Endothelial cell (in vitro differentiated cells): ENCODE data around the gene HCN4. TPM values are rescaled to one million over a fixed set of nuclear protein-coding genes. Genes with fewer than 3 reads are reported as not detected.
A peak's percentile ranks its signal among the peaks of the same experiment; 100 is the strongest.

Source experiments
- DNase-seq: peaks from one replicate; pipeline ENCODE4 v3.0.0; 2021; ENCODE audit warnings: low spot score
- H3K27ac Mint-ChIP-seq: one replicate; pipeline ENCODE4 v1.8.0; 2021; ENCODE audit warnings: mixed read lengths, inconsistent platforms; ENCODE audit not compliant: unreplicated experiment
- H3K27me3 Mint-ChIP-seq: one replicate; pipeline ENCODE4 v1.8.0; 2021; ENCODE audit warnings: mild to moderate bottlenecking, moderate library complexity, mixed read lengths, inconsistent platforms; ENCODE audit not compliant: unreplicated experiment
- H3K36me3 Mint-ChIP-seq: one replicate; pipeline ENCODE4 v1.8.0; 2021; ENCODE audit warnings: mild to moderate bottlenecking, low read depth, mixed read lengths, inconsistent platforms; ENCODE audit not compliant: unreplicated experiment
- H3K4me1 Mint-ChIP-seq: one replicate; pipeline ENCODE4 v1.8.0; 2021; ENCODE audit warnings: mild to moderate bottlenecking, mixed read lengths, inconsistent platforms; ENCODE audit not compliant: unreplicated experiment
- H3K4me3 Mint-ChIP-seq: one replicate; pipeline ENCODE4 v1.8.0; 2021; ENCODE audit warnings: mild to moderate bottlenecking, mixed read lengths, inconsistent platforms; ENCODE audit not compliant: unreplicated experiment
- H3K9me3 Mint-ChIP-seq: one replicate; pipeline ENCODE4 v1.8.0; 2021; ENCODE audit warnings: mixed read lengths, inconsistent platforms; ENCODE audit not compliant: unreplicated experiment
- CTCF ChIP-seq: fragments of 200-600 bp; sonication (generic); IDR thresholded peaks from one replicate; pipeline ENCODE4 v1.5.0; 2021; ENCODE audit warnings: antibody characterized with exemption; ENCODE audit not compliant: unreplicated experiment
- total RNA-seq: library from RNA; stranded (reverse); fragmentation: NEBNext Ultra II Directional; extraction: Animal tissue kit (Norgen Biotek cat#: 25700); gene quantifications from one replicate; pipeline ENCODE4 v1.2.1, GENCODE V29; 2021; ENCODE audit not compliant: unreplicated experiment

The HCN4 gene
- total RNA-seq, 1 donor from 2014 or later, result 0.54 TPM

DNA sequence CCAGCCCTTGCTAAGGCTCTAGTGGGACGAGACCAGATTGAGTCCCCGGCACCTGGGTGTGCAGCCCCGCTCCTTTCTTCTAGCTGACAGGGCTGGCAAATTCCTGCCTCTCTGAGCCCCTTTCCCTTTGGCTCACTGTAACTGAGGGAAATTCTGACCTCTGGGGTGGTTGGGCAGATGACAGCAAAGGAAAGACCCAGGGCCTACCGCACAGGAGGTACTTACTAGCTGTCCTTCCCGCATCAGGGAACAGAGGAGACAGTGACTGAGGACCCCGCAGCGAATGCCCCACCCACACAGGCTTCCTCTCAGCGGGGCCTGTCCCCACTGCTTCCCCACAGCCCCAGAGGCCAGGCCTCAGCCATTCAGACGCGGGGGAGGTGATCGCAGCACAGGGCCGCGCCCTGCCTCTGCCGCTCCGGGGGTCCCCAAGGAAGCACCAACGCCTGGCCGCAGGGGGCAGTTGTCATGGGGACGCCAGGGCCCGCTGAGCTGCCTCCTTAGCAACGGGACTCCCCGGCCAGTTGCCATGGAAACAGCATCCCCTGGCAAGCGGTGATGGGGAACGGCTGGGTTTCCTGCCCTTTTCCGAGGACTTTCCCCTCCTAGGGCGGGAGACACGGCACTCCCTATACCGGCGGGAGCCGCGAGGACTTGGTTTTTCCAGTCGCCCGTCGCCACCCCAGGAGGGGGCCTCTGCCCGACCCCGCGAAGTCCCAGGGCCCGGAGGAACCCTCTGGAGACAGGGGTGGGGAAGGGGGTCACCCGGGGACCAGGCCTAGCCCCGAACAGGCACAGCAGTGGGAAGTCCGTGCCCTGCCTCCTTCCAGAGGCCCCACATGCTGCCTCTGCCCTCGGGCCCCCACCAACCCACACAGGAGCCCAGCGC lies 50.1 kb downstream of the HCN4 start:
- peaks cover 4% of the 10 kb centered on the region for H3K4me1 Mint-ChIP-seq
- H3K9me3 Mint-ChIP-seq, result no peaks in the 10 kb centered on the region
- no peak overlapping the region for H3K27ac Mint-ChIP-seq
- TF ChIP-seq CTCF, result no peak
- H3K27me3 Mint-ChIP-seq, result peaks cover 5% of the 10 kb centered on the region
- H3K36me3 Mint-ChIP-seq, result peaks cover 11% of the 10 kb centered on the region
- no peak overlapping the region for H3K4me3 Mint-ChIP-seq
- peak; percentile 54 for DNase-seq

DNA sequence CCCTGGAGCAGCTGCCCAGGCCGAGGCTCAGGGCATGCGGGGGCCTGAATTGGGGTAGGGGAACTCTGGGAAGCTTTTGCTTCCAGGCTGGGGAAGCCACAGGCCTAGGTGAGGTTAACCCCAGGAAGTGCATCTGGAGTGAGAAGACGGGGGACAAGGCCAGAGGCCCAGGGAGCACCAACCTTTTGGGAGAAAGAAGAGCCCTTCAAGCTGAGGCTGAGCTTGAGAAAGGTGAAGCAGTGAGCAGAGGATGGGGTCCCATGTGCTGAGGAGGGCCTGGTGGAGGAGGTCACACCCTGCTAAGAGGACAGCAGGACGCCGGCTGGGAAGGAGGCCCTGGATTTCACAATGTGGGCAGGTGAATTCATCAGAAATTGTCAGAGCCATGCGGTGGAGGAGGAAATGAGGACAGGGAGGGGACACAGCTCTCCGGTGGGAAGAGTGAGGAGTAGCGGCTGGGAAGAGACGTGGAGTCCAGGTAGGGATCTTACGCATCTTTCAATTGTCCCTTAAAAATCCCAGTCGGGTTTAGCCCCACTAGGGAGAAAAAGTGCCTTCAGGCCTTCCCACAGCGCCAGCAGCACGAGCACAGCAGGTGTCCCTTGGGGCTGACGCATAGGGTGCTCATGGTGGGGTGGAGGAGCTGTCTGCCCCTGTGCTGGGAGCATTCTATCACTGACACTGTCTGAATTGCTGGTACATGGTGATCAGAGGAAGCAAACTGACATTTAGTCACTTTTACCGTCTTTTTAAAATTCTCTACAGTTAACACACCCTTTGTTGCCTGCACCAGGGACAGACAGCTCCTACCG lies 50.9 kb downstream of the HCN4 start:
- Mint-ChIP-seq H3K27ac (peak overlapping the region; percentile 5), H3K4me1 (peaks cover 4% of the 10 kb centered on the region), H3K4me3 (peak overlapping the region; percentile 10), H3K36me3 (peaks cover 11% of the 10 kb centered on the region), H3K9me3 (no peaks in the 10 kb centered on the region), H3K27me3 (peaks cover 5% of the 10 kb centered on the region)
- TF ChIP-seq CTCF, result no peak
- no peak for DNase-seq

- H3K4me1 Mint-ChIP-seq, result peaks cover 4% of the 10 kb centered on the region
- no peak overlapping the region for H3K27ac Mint-ChIP-seq
- peaks cover 6% of the 10 kb centered on the region for H3K27me3 Mint-ChIP-seq
- no peak overlapping the region for H3K4me3 Mint-ChIP-seq
- DNase-seq, result no peak
- H3K36me3 Mint-ChIP-seq, result peaks cover 4% of the 10 kb centered on the region
- H3K9me3 Mint-ChIP-seq, result no peaks in the 10 kb centered on the region
- no peak for TF ChIP-seq CTCF
These were observed 54.9 kb downstream of the HCN4 start for GRCh38 chr15:73313861-73314260.

DNA sequence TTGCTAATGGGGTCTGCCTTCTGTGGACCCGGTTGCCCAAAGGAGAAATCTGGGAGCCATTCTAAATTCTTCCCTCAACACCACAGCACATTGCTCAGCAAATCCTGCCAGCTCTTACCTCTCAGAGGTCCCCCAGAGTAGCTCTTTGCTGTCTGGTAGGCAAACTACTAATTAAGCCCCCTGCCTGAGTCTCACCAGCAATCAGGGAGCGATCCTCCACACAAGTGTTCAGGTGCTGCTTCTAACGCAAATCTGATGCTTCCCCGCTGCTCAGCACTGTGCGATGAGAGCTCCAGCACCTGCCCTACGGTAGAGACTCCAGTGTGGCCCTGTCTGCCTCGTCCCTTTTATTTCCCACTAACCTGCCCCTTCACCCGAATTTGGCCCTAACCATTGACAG lies 60.5 kb downstream of the HCN4 start:
- H3K27me3 Mint-ChIP-seq, result peaks cover 6% of the 10 kb centered on the region
- H3K4me1 Mint-ChIP-seq, result peaks cover 20% of the 10 kb centered on the region
- no peak for DNase-seq
- H3K9me3 Mint-ChIP-seq, result no peaks in the 10 kb centered on the region
- no peak for TF ChIP-seq CTCF
- H3K36me3 Mint-ChIP-seq, result peaks cover 17% of the 10 kb centered on the region
- H3K27ac Mint-ChIP-seq, result no peak overlapping the region
- H3K4me3 Mint-ChIP-seq, result peak overlapping the region; percentile 1
